ENCODE data around the gene PRKAG2.
A peak's percentile ranks its signal among the peaks of the same experiment; 100 is the strongest.

PRKAG2 gene

DNA sequence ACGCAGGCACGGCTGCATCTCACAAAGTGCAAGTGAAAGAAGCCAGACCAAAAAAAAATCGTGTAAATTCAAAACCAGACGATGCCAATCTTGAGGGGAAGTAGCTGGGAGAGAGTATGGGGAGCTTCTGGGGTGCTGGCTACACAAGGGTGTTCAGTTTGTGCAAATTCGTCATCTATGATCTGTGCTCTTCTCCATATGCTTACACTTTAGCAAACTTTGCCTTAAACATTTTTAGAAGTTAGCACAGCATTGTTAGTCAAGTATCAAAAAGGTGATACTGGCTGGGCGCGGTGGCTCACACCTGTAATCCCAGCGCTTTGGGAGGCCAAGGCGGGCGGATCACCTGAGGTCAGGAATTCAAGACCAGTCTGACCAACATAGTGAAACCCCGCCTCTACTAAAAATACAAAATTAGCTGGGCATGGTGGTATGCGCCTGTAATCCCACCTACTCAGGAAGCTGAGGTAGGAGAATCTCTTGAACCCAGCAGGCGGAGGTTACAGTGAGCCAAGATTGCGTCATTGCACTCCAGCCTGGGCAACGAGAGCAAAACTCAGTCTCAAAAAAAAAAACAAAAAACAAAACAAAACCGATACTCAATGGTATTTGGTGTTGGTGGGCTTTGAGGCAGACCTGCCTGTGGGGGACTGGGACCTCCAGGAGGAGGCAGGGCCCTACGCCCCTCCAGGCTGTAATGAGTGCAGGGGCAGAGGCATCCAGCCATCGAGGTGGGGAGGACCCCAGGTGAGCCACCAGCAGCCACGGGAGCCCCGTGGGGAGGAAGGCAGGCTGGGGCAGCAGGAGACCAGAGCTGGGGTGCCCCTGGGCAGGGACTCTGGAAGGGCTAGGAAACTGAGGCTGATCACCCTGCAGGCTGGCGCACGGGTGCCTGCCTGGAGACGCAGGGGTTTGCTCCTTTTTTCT, 150.0 kb downstream of the PRKAG2 start:
- DNase-seq (ENCODE audit: low spot score) = no peak

DNA sequence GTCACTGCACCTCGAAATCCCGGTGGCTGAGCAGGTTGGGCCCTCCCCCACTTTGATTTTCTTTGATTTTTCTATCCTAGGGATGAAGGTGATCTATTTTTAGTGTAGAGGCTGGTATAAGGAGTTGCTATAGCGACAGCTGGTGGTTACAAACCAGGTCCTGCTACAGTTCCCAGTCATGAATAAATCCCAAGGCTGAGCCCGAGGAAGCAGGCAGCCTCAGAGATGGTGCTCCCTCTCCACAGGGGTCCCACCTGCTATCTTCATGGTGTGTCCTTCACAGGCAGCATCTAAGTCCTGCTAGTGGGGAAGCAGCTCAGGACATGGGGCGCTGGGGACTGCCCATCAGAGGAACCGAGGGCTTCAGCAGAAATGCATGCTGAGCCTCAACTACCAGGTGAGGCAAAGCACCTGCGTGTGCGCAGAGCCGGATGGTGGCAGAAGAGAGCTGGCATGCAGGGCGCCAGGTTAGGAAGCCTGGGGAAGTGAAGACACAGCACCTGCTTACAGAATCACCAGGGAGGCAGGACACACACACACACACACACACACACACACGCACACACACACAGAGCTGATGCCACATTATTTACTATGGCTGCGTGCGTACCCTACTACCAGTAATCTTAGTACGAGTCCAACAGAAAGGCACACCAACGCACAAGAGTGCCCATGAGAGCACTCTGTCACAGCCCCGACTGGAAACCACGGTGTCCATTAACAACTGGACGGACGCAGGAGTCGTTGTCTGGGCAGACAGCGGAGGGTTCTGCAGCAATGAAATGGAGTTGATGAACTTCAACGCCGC, 150.9 kb downstream of the PRKAG2 start:
- peak; percentile 77 for DNase-seq (ENCODE audit: low spot score)

DNA sequence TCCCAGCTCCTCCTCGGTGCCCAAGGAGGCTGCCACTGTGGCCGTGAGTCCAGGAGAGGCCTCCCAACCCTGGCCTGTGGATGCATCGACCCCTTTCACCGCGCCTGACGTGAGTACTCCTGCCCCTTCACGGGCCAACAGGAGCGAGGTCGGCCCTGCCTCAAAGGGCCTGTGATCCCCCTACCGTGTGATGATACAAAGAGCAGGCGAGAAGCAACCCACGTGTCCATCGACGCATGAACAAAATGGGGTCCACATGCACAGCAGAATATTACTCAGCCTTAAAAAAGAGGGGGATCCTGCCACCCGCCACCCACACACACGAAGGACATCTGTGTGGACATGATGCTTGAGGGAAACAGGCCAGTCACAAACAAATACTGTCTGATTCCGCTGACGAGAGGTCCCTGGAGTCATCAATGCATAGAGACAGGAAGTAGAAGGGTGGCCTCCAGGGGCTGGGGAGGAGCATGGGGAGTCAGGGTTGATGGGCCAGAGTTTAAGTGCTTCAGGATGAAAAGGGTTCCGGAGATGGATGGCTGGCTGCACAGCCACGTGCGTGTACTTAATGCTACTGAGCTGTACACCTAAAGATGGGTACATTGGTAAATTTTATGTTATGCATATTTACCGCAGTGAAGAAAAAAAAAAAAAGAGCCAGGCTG, 151.9 kb downstream of the PRKAG2 start:
- DNase-seq (ENCODE audit: low spot score) = no peak

- DNase-seq (ENCODE audit: low spot score) = no peak
These were observed 152.5 kb downstream of the PRKAG2 start for GRCh38 chr7:151724250-151724915.

GRCh38 chr7:151723321-151723720, 153.6 kb downstream of the PRKAG2 start:
- DNase-seq (ENCODE audit: low spot score) = no peak

DNA sequence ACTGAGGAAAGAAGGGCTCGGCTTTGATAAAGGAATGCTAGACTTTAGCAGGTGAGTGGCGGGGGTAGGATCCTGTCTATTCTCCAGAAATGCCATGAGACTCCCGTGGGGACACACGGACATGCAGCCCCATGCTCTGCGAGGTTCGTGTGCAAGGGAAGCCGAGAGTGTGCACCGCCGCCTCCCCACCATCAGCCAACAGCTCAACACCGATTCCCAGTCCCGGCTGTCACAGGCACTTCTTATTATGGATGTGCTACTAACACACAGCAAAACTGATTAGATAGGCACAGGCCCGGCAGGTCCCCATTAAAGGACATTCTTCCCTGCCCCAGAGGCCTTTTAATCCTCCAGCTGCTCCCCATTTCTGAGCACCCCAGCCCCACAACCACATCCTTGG, 154.4 kb downstream of the PRKAG2 start:
- DNase-seq (ENCODE audit: low spot score) = no peak

- DNase-seq (ENCODE audit: low spot score) = no peak
These were observed 155.2 kb downstream of the PRKAG2 start for GRCh38 chr7:151721694-151722093.

- DNase-seq (ENCODE audit: low spot score) = no peak
These were observed 155.7 kb downstream of the PRKAG2 start for GRCh38 chr7:151721236-151721635.

DNA sequence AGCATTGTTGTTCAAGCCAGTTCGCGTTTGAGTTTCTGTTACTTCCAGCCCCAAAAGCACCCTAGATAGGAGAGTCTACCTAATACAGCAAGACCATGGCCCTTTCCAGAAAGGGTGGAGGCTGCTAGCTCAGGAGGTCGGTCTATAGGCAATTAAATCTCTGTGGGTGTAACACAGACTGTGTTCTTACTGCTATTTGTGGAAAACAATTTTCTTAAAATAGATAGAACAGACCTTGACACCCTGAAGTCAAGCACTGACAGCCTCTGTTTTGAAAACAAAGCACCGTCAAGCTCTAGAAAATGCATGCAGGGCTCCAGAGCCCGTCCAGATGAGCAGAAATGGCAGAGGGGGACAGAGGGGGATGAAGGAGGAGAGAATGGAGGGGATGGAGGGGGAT, 156.6 kb downstream of the PRKAG2 start:
- no peak for DNase-seq (ENCODE audit: low spot score)

DNA sequence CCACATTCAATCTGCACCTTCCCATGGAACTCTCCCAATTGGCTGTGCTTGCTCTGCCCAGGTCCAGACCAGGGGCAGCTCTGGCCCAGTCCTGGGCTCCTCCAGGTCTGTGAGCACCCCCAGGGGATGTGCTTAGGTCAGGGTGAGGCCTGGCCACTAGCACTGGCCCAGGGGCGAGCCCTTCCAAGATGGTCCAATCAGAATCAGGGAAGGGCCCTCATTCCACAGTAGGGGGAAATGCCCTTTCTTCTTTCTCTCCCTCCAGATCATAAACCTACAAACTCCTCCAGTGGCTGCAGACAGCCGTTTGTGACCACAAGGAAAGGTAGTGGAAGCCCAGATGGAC, 157.0 kb downstream of the PRKAG2 start:
- DNase-seq (ENCODE audit: low spot score) = no peak

- no peak for DNase-seq (ENCODE audit: low spot score)
These were observed 157.7 kb downstream of the PRKAG2 start for GRCh38 chr7:151719031-151719896.

- no peak for DNase-seq (ENCODE audit: low spot score)
These were observed 159.0 kb downstream of the PRKAG2 start for GRCh38 chr7:151717918-151718317.

- DNase-seq (ENCODE audit: low spot score) = peak; percentile 61
These were observed 159.5 kb downstream of the PRKAG2 start for GRCh38 chr7:151717415-151717814.

DNA sequence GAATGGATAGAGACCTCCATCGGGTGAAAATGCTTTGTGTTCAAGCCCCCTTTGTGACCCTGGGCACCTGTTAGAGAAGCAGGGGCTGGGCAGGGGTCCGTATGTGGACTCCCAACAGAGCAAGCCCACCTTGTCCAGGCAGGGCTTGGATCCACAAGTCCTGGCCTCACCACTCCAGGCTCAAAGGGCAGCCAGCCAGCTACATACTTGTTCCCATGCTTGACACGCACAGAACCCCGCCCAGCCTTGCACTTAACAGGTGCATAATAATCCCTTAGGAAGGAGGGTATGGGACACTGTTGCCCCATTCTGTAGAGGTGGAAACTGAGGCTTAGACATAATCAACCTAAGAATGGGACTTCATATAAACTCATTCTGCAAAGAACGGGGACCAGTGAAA, 160.6 kb downstream of the PRKAG2 start:
- no peak for DNase-seq (ENCODE audit: low spot score)

- no peak for DNase-seq (ENCODE audit: low spot score)
These were observed 161.1 kb downstream of the PRKAG2 start for GRCh38 chr7:151715666-151716315.

GRCh38 chr7:151714201-151714600, 162.7 kb downstream of the PRKAG2 start:
- no peak for DNase-seq (ENCODE audit: low spot score)

- DNase-seq (ENCODE audit: low spot score) = no peak
These were observed 164.1 kb downstream of the PRKAG2 start for GRCh38 chr7:151712810-151713125.

GRCh38 chr7:151711906-151712809, 164.8 kb downstream of the PRKAG2 start:
- DNase-seq (ENCODE audit: low spot score) = no peak

DNA sequence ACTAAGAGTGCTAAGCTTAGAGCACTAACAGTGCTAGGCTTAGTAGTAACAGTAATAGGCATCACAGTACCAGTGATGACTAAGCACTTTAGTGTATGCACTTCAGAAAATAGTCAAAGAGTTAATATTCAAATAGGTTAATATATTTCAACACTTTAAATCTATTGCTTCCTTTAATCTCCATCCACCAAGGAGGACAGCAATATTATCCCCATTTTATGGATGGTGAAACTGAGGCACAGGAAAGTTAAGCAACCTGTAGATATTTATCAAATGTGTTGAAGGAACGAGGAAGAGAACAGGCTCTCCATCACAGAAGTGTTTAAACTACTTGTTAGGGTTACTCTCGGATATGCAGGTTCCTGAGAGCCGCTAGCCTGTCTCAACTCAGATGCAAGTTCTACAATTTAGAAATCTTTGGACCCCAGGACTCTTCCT, 165.5 kb downstream of the PRKAG2 start:
- DNase-seq (ENCODE audit: low spot score) = no peak
